ENCODE results near the gene C1QTNF2.

C1QTNF2 gene

DNA sequence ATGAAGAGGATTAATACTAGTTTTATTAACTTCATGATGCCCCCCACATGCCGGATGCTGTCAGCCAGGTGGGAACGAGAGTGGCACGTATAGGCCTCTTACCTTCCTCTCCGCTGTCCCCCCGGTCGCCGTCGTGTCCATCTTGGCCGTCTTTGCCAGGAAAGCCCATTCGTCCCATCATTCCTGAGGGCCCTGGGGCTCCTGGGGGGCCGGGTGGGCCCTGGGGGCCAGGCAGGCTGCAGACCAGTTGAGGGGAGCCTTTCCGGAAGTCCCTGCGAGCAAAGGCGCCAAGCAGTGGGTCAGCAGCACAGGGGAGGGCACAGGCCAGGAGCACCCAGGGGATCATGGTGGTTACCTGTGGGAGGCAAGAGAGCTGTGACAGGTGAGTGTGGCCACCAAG lies 15.8 kb downstream of the C1QTNF2 start:
- no peaks in the 10 kb centered on the region for H3F3A ChIP-seq (ENCODE audit: insufficient read depth, low read length)
- no peak overlapping the region for H3K27ac ChIP-seq (ENCODE audit: low read length)
- H3K4me1 ChIP-seq (ENCODE audit: low read length) = no peaks in the 10 kb centered on the region

DNA sequence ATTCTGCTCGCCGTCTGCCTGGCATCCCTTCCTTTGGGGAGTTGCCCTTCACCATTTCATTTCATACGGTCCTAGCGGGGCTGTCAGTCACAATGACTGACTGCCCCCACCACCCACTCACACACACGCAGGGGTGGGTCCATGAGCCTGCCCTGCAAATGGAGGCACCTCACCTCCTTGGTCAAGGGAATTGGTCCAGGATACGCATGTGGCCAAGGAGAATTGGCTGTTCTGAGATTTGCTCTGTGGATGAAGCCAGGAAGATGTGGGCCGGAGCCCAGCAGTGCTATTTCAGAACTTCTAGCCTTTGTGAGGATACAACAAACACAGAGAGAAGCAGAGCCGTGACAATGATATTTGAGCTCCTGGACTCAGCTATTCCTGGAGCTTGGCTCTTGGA lies 17.0 kb downstream of the C1QTNF2 start:
- H3K79me2 ChIP-seq (ENCODE audit: low read length) = no peaks in the 10 kb centered on the region

More for the DNA sequence above, 15.8 kb downstream of the C1QTNF2 start:
- Histone ChIP-seq H3K79me2 (ENCODE audit: low read length) (no peaks in the 10 kb centered on the region), H2AFZ (ENCODE audit: low read length) (no peak overlapping the region), H3K9me2 (replicated peaks; ENCODE audit: insufficient read depth, low read length) (no peaks in the 10 kb centered on the region), H3K4me2 (ENCODE audit: low read depth, low read length) (no peak overlapping the region), H3K27me3 (replicated peaks; ENCODE audit: insufficient read depth, low read length) (no peaks in the 10 kb centered on the region), H3K9me3 (replicated peaks; ENCODE audit: insufficient read depth, low read length) (no peaks in the 10 kb centered on the region), H3K36me3 (replicated peaks; ENCODE audit: insufficient read depth, low read length) (no peaks in the 10 kb centered on the region), H3K4me3 (ENCODE audit: low read length) (no peak overlapping the region), H3K9ac (ENCODE audit: low read length) (no peak overlapping the region), H4K20me1 (ENCODE audit: insufficient read depth, low read length) (no peaks in the 10 kb centered on the region)
- TF ChIP-seq EZH2 (optimal IDR thresholded peaks at IDR 0.05; ENCODE audit: low read depth, low read length) = no peak
- TF ChIP-seq, protein P1, sequence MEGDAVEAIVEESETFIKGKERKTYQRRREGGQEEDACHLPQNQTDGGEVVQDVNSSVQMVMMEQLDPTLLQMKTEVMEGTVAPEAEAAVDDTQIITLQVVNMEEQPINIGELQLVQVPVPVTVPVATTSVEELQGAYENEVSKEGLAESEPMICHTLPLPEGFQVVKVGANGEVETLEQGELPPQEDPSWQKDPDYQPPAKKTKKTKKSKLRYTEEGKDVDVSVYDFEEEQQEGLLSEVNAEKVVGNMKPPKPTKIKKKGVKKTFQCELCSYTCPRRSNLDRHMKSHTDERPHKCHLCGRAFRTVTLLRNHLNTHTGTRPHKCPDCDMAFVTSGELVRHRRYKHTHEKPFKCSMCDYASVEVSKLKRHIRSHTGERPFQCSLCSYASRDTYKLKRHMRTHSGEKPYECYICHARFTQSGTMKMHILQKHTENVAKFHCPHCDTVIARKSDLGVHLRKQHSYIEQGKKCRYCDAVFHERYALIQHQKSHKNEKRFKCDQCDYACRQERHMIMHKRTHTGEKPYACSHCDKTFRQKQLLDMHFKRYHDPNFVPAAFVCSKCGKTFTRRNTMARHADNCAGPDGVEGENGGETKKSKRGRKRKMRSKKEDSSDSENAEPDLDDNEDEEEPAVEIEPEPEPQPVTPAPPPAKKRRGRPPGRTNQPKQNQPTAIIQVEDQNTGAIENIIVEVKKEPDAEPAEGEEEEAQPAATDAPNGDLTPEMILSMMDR (IDR thresholded peaks at IDR 0.05; ENCODE audit: low read length) = no peak
- no peak for TF ChIP-seq EZH2phosphoT487 (IDR thresholded peaks at IDR 0.05; ENCODE audit: low read length)
- no peak for DNase-seq

DNA sequence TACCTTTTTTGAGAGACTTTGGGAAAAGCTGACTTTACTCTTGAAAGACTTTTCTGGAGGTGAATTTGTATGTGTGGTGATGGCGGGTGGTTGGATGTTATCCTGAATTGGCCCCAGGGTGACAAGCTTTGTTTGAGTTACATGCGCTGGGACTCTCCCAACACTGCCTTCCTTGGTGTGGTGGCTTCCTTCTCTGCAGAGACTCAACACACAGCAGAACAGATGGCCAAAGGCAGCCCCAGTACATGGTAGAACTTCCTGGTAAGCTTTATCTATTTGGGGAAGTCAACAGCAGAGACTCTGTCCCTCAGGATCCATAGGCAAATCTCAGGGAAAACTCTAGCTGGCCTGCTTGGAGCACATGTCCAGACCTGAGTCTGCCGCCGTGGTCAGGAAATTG lies 18.1 kb downstream of the C1QTNF2 start:
- TF ChIP-seq, protein P1 (IDR thresholded peaks at IDR 0.05; ENCODE audit: low read length) = no peak
- TF ChIP-seq EZH2 (optimal IDR thresholded peaks at IDR 0.05; ENCODE audit: low read depth, low read length) = no peak
- TF ChIP-seq EZH2phosphoT487 (IDR thresholded peaks at IDR 0.05; ENCODE audit: low read length) = no peak
- no peaks in the 10 kb centered on the region for H3K9me2 ChIP-seq (replicated peaks; ENCODE audit: insufficient read depth, low read length)

More for the DNA sequence above, 17.0 kb downstream of the C1QTNF2 start:
- Histone ChIP-seq H4K20me1 (ENCODE audit: insufficient read depth, low read length) (no peaks in the 10 kb centered on the region), H3K4me3 (ENCODE audit: low read length) (no peak overlapping the region), H3K9me3 (replicated peaks; ENCODE audit: insufficient read depth, low read length) (no peaks in the 10 kb centered on the region), H3K9me2 (replicated peaks; ENCODE audit: insufficient read depth, low read length) (no peaks in the 10 kb centered on the region), H3K4me2 (ENCODE audit: low read depth, low read length) (no peak overlapping the region), H2AFZ (ENCODE audit: low read length) (no peak overlapping the region), H3K4me1 (ENCODE audit: low read length) (no peaks in the 10 kb centered on the region), H3K9ac (ENCODE audit: low read length) (no peak overlapping the region), H3F3A (ENCODE audit: insufficient read depth, low read length) (no peaks in the 10 kb centered on the region), H3K27ac (ENCODE audit: low read length) (no peak overlapping the region), H3K27me3 (replicated peaks; ENCODE audit: insufficient read depth, low read length) (no peaks in the 10 kb centered on the region), H3K36me3 (replicated peaks; ENCODE audit: insufficient read depth, low read length) (no peaks in the 10 kb centered on the region)
- TF ChIP-seq EZH2phosphoT487 (IDR thresholded peaks at IDR 0.05; ENCODE audit: low read length) (no peak), EZH2 (optimal IDR thresholded peaks at IDR 0.05; ENCODE audit: low read depth, low read length) (no peak)
- TF ChIP-seq, protein P1 (IDR thresholded peaks at IDR 0.05; ENCODE audit: low read length) = no peak
- no peak for DNase-seq

More for the DNA sequence above, 18.1 kb downstream of the C1QTNF2 start:
- Histone ChIP-seq H3K9ac (ENCODE audit: low read length) (no peak overlapping the region), H3K4me3 (ENCODE audit: low read length) (no peak overlapping the region), H4K20me1 (ENCODE audit: insufficient read depth, low read length) (no peaks in the 10 kb centered on the region), H3K4me2 (ENCODE audit: low read depth, low read length) (no peak overlapping the region), H3F3A (ENCODE audit: insufficient read depth, low read length) (no peaks in the 10 kb centered on the region), H3K9me3 (replicated peaks; ENCODE audit: insufficient read depth, low read length) (no peaks in the 10 kb centered on the region), H3K27ac (ENCODE audit: low read length) (no peak overlapping the region), H2AFZ (ENCODE audit: low read length) (no peak overlapping the region), H3K27me3 (replicated peaks; ENCODE audit: insufficient read depth, low read length) (no peaks in the 10 kb centered on the region), H3K36me3 (replicated peaks; ENCODE audit: insufficient read depth, low read length) (no peaks in the 10 kb centered on the region), H3K79me2 (ENCODE audit: low read length) (no peaks in the 10 kb centered on the region), H3K4me1 (ENCODE audit: low read length) (no peaks in the 10 kb centered on the region)
- DNase-seq = no peak
